Transverse colon (tissue), 4 donors: ENCODE results near the gene VAV2. TPM values are rescaled to one million over a fixed set of nuclear protein-coding genes. Genes with fewer than 3 reads are reported as not detected.

Source experiments
- DNase-seq: peaks from one replicate; pipeline ENCODE4 v3.0.0-alpha.2; 2019
- H3K27ac ChIP-seq, 4 donors: fragments of 200-600 bp; sonication (generic); 2 replicates each; pipeline ENCODE4 v1.5.1; 2016 to 2018; ENCODE audit warnings: inconsistent platforms in 4 of 4
- H3K27me3 ChIP-seq: fragments of 200-600 bp; sonication (generic); 2 replicates; pipeline ENCODE4 v1.5.1; 2017; ENCODE audit warnings: inconsistent platforms
- H3K36me3 ChIP-seq, 4 donors: fragments of 200-600 bp; sonication (generic); 2 replicates each; pipeline ENCODE4 v1.5.1; 2017 to 2019; ENCODE audit warnings: inconsistent platforms in 4 of 4
- H3K4me1 ChIP-seq, 4 donors: fragments of 200-600 bp; sonication (generic); 2 replicates each; pipeline ENCODE4 v1.5.1; 2017 to 2020; ENCODE audit warnings: inconsistent platforms in 4 of 4
- H3K4me3 ChIP-seq, 4 donors: fragments of 200-600 bp; sonication (generic); 1 replicate in 1 of 4; 2 replicates in 3 of 4; pipeline versions ENCODE4 v1.5.1 to v1.6.1; 2017 to 2019; ENCODE audit warnings: inconsistent platforms in 4 of 4
- H3K9me3 ChIP-seq, 2 donors: fragments of 200-600 bp; sonication (generic); 2 replicates each; pipeline ENCODE4 v1.5.1; 2017 to 2019; ENCODE audit warnings: inconsistent platforms in 2 of 2
- EP300 ChIP-seq: sonication (generic); formaldehyde crosslinking; IDR thresholded peaks from one replicate; pipeline ENCODE4 v1.6.1; 2017; ENCODE audit warnings: antibody characterized with exemption, low read depth
- POLR2A ChIP-seq: fragments of 450-650 bp; IDR thresholded peaks from one replicate; pipeline ENCODE4 v1.6.1; 2016; ENCODE audit warnings: antibody characterized with exemption, mild to moderate bottlenecking, moderate library complexity
- POLR2AphosphoS5 ChIP-seq, 3 donors: sonication (generic); formaldehyde crosslinking; IDR thresholded peaks; one replicate each; pipeline ENCODE4 v1.6.1; 2016; ENCODE audit warnings: antibody characterized with exemption in 3 of 3
- WGBS, 2 donors: methylation state at CpG; one replicate each; pipeline ENCODE4 v1.1.5; 2018; ENCODE audit warnings: low coverage in 1 of 2; 5-methylcytosine and 5-hydroxymethylcytosine counted together
- in situ Hi-C, 4 donors: fragments of 200-750 bp; cut with MboI; loops; one replicate each; pipeline versions ENCODE4 v1.15.0 to v1.15.1; 2017; ENCODE audit warnings: low sequenced_read_pairs in 3 of 4, low pct_ligation_motif_present in 1 of 4, low pct_unique_long_range_greater_than_20kb in 1 of 4
- intact Hi-C: fragments of 100-400 bp; cut with DNase I; formaldehyde crosslinking; loops from one replicate; pipeline ENCODE4 v1.15.1; 2023; ENCODE audit warnings: low total_unique reads
- total RNA-seq, 4 donors: library from RNA; depleted of rRNA; stranded (reverse); fragments of >200 nt; gene quantifications; one replicate each; pipeline ENCODE4 v1.1.0, GENCODE V29; 2016
- TF ChIP-seq, protein P1 (sequence below), 5 experiments: fragments of 200-600 bp in 3 of 5; fragments of 450-650 bp in 2 of 5; sonication (generic) in 3 of 5; IDR thresholded peaks; 1 replicate in 2 of 5; 2 replicates in 3 of 5; pipeline ENCODE4 v1.5.1; 2016 to 2017; ENCODE audit warnings: antibody characterized with exemption in 5 of 5, inconsistent platforms in 3 of 5, mild to moderate bottlenecking in 2 of 5, moderate library complexity in 1 of 5

Gene VAV2
- total RNA-seq, 4 donors from 2014 or later = 8.2 to 52.4 (median 24.5) TPM

DNA sequence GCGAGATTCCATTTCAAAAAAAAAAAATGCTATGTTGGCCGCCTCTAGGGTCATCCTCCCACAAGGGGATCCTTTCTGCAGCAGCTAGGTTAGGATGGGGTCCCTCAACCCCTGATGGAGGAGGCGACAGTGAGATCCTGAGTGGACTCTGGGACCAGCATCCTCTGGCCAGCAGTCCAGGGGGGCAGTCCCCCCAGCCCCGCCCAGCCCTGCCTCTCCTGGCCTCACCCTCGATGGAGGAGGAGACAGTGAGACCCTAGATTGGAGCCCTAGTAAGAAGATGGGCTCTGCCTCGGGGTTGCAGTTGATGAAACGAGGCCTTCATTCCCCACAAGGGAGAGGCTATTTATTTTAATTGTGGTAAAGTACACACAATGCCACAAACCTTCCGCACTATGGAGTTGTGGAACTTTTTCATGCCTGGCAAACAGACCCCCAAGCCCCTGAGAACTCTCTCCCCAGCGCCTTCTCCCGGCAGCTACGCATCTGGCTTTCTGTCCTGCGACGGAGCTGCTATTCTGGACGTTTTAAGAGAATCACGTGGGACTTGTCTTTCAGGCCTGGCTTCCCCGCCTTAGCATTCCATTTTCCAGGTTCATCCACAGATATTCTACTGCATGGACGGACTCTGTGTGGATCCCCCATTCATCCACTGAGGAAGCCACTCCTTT is 15.8 kb downstream of the VAV2 start:
- Histone ChIP-seq H3K9me3 (no peaks in the 10 kb centered on the region), H3K27ac (no peak overlapping the region), H3K4me1 (peaks cover 26 to 45% (median 34%) of the 10 kb centered on the region in 4 donors), H3K27me3 (no peaks in the 10 kb centered on the region), H3K4me3 (no peak overlapping the region), H3K36me3 (no peaks in the 10 kb centered on the region)
- intact Hi-C loops = no loop called here
- in situ Hi-C loops = no loop called here
- TF ChIP-seq, protein P1, sequence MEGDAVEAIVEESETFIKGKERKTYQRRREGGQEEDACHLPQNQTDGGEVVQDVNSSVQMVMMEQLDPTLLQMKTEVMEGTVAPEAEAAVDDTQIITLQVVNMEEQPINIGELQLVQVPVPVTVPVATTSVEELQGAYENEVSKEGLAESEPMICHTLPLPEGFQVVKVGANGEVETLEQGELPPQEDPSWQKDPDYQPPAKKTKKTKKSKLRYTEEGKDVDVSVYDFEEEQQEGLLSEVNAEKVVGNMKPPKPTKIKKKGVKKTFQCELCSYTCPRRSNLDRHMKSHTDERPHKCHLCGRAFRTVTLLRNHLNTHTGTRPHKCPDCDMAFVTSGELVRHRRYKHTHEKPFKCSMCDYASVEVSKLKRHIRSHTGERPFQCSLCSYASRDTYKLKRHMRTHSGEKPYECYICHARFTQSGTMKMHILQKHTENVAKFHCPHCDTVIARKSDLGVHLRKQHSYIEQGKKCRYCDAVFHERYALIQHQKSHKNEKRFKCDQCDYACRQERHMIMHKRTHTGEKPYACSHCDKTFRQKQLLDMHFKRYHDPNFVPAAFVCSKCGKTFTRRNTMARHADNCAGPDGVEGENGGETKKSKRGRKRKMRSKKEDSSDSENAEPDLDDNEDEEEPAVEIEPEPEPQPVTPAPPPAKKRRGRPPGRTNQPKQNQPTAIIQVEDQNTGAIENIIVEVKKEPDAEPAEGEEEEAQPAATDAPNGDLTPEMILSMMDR (IDR thresholded peaks at IDR 0.05) = no peak
- TF ChIP-seq POLR2A = no peak
- TF ChIP-seq POLR2AphosphoS5 (IDR thresholded peaks at IDR 0.05) = no peak
- no peak for TF ChIP-seq EP300
- no peak for DNase-seq
- 87 to 96% methylated on average over 8 to 17 of the region's 17 CpGs for WGBS, 2 donors

DNA sequence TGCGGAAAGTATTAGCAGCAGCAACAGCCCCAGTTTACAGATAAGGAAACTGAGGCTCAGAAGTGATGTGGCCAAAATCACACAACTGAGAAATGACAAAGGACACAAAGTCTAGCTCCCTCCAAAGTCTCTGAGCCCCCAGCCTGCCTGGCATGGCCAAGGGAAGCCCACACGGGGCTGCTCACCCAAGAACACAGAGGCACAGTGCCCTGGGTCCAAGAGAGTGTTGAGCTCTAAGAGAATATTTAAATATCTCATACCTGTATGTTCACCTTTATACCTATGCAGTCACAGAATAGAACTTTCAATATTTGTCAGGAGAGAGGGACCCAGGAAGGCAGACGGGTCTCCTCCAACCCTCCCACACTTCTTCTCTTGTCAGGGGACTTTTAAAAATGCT is 16.6 kb downstream of the VAV2 start:
- intact Hi-C loops = no loop called here
- H3K4me3 ChIP-seq = no peak overlapping the region
- no peaks in the 10 kb centered on the region for H3K9me3 ChIP-seq
- WGBS, 2 donors = 63 to 89% methylated on average over 1 to 3 of the region's 3 CpGs
- H3K27me3 ChIP-seq = no peaks in the 10 kb centered on the region
- peaks cover 27 to 53% (median 41%) of the 10 kb centered on the region in 4 donors for H3K4me1 ChIP-seq
- TF ChIP-seq, protein P1 (IDR thresholded peaks at IDR 0.05) = no peak
- TF ChIP-seq POLR2AphosphoS5 (IDR thresholded peaks at IDR 0.05) (no peak), EP300 (no peak), POLR2A (no peak)
- H3K36me3 ChIP-seq = no peaks in the 10 kb centered on the region
- no peak for DNase-seq
- H3K27ac ChIP-seq = no peak overlapping the region
- in situ Hi-C loops = no loop called here

DNA sequence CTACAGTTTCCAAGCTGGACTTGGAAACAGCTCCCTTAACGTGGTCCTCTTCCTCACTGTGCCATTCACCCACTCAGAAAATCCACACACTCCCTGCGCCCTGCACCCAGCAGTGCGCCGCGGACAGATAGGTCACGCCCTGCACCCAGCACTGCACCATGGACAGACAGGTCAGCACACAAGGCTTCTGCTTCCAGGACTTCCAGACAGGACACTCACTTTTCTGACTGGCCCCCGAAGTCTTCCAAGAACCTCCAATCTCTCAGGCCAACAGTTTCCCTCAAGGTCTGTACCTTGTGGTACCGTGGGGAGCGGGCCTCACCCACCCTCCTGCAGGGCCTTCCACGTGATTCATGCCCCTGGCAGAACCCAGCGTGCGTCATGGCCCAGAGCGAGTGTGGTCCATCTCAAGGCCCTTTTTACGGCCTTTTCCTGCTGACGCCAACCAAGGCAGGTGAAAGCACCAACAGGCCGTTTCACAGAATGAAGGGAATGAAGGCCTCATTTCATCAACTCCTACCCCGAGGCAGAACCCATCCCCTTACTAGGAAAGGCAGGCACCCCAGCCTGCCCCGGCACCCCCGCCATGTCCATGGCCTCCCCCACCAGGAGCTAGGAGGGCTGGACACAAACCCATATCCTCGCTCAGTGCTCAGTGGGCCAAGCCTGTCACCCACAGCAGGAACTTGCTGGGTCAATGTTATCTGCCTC is 17.3 kb downstream of the VAV2 start:
- H3K9me3 ChIP-seq = no peaks in the 10 kb centered on the region
- H3K27ac ChIP-seq = no peak overlapping the region
- intact Hi-C loops (no loop called here), in situ Hi-C loops (no loop called here)
- TF ChIP-seq, protein P1 (IDR thresholded peaks at IDR 0.05) = no peak
- no peak for TF ChIP-seq POLR2A
- TF ChIP-seq EP300 = no peak
- TF ChIP-seq POLR2AphosphoS5 (IDR thresholded peaks at IDR 0.05) = no peak
- no peaks in the 10 kb centered on the region for H3K27me3 ChIP-seq
- H3K4me3 ChIP-seq = no peak overlapping the region
- no peak for DNase-seq
- H3K4me1 ChIP-seq = peaks cover 24 to 52% (median 41%) of the 10 kb centered on the region in 4 donors
- no peaks in the 10 kb centered on the region for H3K36me3 ChIP-seq
- WGBS, 2 donors = 86% methylated on average over 20 of the region's 20 CpGs; no CpG with 5 or more reads in 1 of the 2 donors

DNA sequence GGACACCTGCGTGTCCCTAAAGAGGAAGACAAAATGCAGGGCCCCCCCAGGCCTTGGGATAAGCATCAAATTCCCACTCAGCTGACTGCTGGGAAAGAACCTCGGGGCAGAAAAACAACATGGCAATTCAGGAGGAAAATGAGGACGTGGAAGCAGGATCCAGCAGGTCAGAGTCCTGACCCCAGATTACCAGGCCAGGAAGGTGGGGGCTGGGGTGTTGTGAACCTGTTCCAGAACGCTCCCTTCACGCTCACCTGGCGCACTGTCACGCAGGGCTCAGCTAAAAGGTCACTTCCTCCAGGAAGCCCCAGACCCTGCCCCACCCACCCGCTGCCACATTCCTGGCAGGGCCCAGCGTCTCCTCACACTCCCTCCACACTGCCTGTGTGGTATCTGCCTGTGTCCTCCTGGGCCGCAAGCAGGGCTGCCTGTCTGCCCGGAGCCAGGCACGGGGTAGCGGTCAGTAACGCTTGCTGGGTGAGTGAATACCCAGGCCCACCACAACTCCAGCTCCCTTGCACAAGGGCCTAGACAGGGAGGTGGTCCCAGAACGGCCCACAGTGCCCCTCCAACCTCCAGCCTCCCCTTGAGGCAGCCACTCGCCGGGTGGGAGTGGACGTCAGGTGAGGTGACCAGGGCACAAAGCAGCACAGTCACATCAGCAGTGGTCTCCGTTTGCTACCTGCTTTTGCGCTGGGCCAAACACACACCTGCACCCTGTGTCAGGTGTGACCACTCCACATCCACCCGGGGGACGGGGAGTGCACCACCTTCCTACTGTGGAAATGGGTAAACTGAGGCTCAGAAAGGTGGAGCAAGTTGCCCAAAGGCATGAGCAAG is 18.1 kb downstream of the VAV2 start:
- no peaks in the 10 kb centered on the region for H3K36me3 ChIP-seq
- no peak overlapping the region for H3K4me3 ChIP-seq
- no peaks in the 10 kb centered on the region for H3K9me3 ChIP-seq
- peak overlapping the region in 3 of 4 donors; percentile 10 to 48 (median 40) for H3K27ac ChIP-seq
- intact Hi-C loops (no loop called here), in situ Hi-C loops (no loop called here)
- peak; percentile 77 for DNase-seq
- peaks cover 21 to 45% (median 38%) of the 10 kb centered on the region in 4 donors for H3K4me1 ChIP-seq
- no peaks in the 10 kb centered on the region for H3K27me3 ChIP-seq
- 58% methylated on average over 22 of the region's 22 CpGs; no CpG with 5 or more reads in 1 of the 2 donors for WGBS, 2 donors
- TF ChIP-seq EP300 (no peak), POLR2A (peak; percentile 29)
